HepG2 (cell line): ENCODE measurements around the gene CABLES2. TPM values are rescaled to one million over a fixed set of nuclear protein-coding genes. Genes with fewer than 3 reads are reported as not detected.

Experiments used
- ARNT2 ChIP-seq: sonication (generic); formaldehyde crosslinking; IDR thresholded peaks from 2 replicates; pipeline ENCODE4 v1.8.0; 2022; ENCODE audit warnings: mild to moderate bottlenecking, low read depth, missing genetic modification reagents, moderate library complexity
- ATAD3A ChIP-seq: sonication (generic); formaldehyde crosslinking; IDR thresholded peaks from 2 replicates; pipeline ENCODE4 v1.4.0; 2020; ENCODE audit warnings: missing genetic modification reagents
- FOXA3 ChIP-seq: IDR thresholded peaks from 2 replicates; pipeline ENCODE4 v1.6.1; 2016; ENCODE audit warnings: missing genetic modification reagents, missing compliant biosample characterization
- HOXA9 ChIP-seq: sonication (generic); formaldehyde crosslinking; IDR thresholded peaks from 2 replicates; pipeline ENCODE4 v1.8.1; 2022; ENCODE audit warnings: missing genetic modification reagents, mild to moderate bottlenecking, moderate library complexity, borderline replicate concordance
- JUND ChIP-seq: sonication (generic); formaldehyde crosslinking; IDR thresholded peaks from 2 replicates; pipeline ENCODE4 v1.8.0; 2022; ENCODE audit warnings: mild to moderate bottlenecking, missing genetic modification reagents
- KDM6A ChIP-seq: IDR thresholded peaks from 2 replicates; pipeline ENCODE4 v1.6.1; 2016; ENCODE audit warnings: low read depth
- MAF1 ChIP-seq: sonication (generic); formaldehyde crosslinking; IDR thresholded peaks from 2 replicates; pipeline ENCODE4 v1.5.0; 2020; ENCODE audit warnings: missing genetic modification reagents, borderline replicate concordance
- MAFG ChIP-seq: sonication (generic); formaldehyde crosslinking; IDR thresholded peaks from 2 replicates; pipeline ENCODE4 v1.5.1; 2020; ENCODE audit warnings: mild to moderate bottlenecking, missing genetic modification reagents
- MEIS1 ChIP-seq: sonication (generic); formaldehyde crosslinking; IDR thresholded peaks from 2 replicates; pipeline ENCODE4 v1.9.0; 2021; ENCODE audit warnings: mild to moderate bottlenecking, missing genetic modification reagents, moderate library complexity, borderline replicate concordance
- MEIS2 ChIP-seq: sonication (generic); formaldehyde crosslinking; IDR thresholded peaks from 2 replicates; pipeline ENCODE4 v1.9.0; 2021; ENCODE audit warnings: mild to moderate bottlenecking, missing genetic modification reagents
- PAF1 ChIP-seq: IDR thresholded peaks from 2 replicates; pipeline ENCODE4 v1.6.1; 2016; ENCODE audit warnings: missing genetic modification reagents, missing compliant biosample characterization
- PCBP1 ChIP-seq: fragments of 200-400 bp; formaldehyde crosslinking; IDR thresholded peaks from 2 replicates; pipeline ENCODE4 v1.6.1; 2017; ENCODE audit warnings: mild to moderate bottlenecking, low read depth, low read length, borderline replicate concordance
- RAD21 ChIP-seq: fragments of 450-650 bp; formaldehyde crosslinking; IDR thresholded peaks from 2 replicates; pipeline ENCODE4 v1.5.0; 2020; ENCODE audit warnings: mild to moderate bottlenecking
- RFXANK ChIP-seq: IDR thresholded peaks from 2 replicates; pipeline ENCODE4 v1.6.1; 2016
- SCMH1 ChIP-seq: sonication (generic); formaldehyde crosslinking; IDR thresholded peaks from 2 replicates; pipeline ENCODE4 v1.9.0; 2021; ENCODE audit warnings: missing genetic modification reagents, mild to moderate bottlenecking, borderline replicate concordance
- SMAD9 ChIP-seq: sonication (generic); formaldehyde crosslinking; IDR thresholded peaks from 2 replicates; pipeline ENCODE4 v1.5.1; 2020; ENCODE audit warnings: mild to moderate bottlenecking, missing genetic modification reagents
- SP4 ChIP-seq: sonication (generic); formaldehyde crosslinking; IDR thresholded peaks from 2 replicates; pipeline ENCODE4 v1.8.1; 2023; ENCODE audit warnings: mild to moderate bottlenecking, missing genetic modification reagents
- TBL1XR1 ChIP-seq: fragments of 150-350 bp; IDR thresholded peaks from 2 replicates; pipeline ENCODE4 v1.6.1; 2014; ENCODE audit warnings: borderline replicate concordance, low read length; ENCODE audit not compliant: partially characterized antibody
- ZBTB7A ChIP-seq: sonication (generic); formaldehyde crosslinking; IDR thresholded peaks from 2 replicates; pipeline ENCODE4 v1.8.0; 2022; ENCODE audit warnings: mild to moderate bottlenecking, missing genetic modification reagents
- ZNF138 ChIP-seq: sonication (generic); formaldehyde crosslinking; IDR thresholded peaks from 2 replicates; pipeline ENCODE4 v1.5.0; 2020; ENCODE audit warnings: mild to moderate bottlenecking, low read depth, missing genetic modification reagents
- ZNF607 ChIP-seq: sonication (generic); formaldehyde crosslinking; IDR thresholded peaks from 2 replicates; pipeline ENCODE4 v1.5.1; 2020; ENCODE audit warnings: missing genetic modification reagents, mild to moderate bottlenecking, borderline replicate concordance
- ZNF670 ChIP-seq: sonication (generic); formaldehyde crosslinking; IDR thresholded peaks from 2 replicates; pipeline ENCODE4 v1.8.0; 2022; ENCODE audit warnings: mild to moderate bottlenecking, missing genetic modification reagents, borderline replicate concordance
- ZNF709 ChIP-seq: sonication (generic); formaldehyde crosslinking; IDR thresholded peaks from 2 replicates; pipeline ENCODE4 v1.5.0; 2020; ENCODE audit warnings: mild to moderate bottlenecking, missing genetic modification reagents
- polyA plus RNA-seq, 8 experiments: library from polyadenylated mRNA; depleted of rRNA in 3 of 8; stranded (reverse) in 7 of 8; unstranded in 1 of 8; fragments of >200 nt; fragmentation: Illumina TruSeq in 4 of 8; extraction: Trizol in 4 of 8; gene quantifications; 2 replicates each; pipeline versions ENCODE4 v1.2.1 to v1.2.3, GENCODE V29; 2011 to 2016; ENCODE audit warnings: low read depth in 4 of 8, missing spikeins in 1 of 8, mixed read lengths in 1 of 8; ENCODE audit not compliant: insufficient read depth in 1 of 8
- total RNA-seq, 5 experiments: library from RNA; depleted of rRNA; stranded (reverse); fragments of >200 nt; fragmentation: Illumina TruSeq; extraction: Trizol; gene quantifications; 2 replicates each; pipeline ENCODE4 v1.2.3, GENCODE V29; 2016; ENCODE audit warnings: low read depth in 1 of 5
- TF ChIP-seq, protein P1 (sequence below): sonication (generic); formaldehyde crosslinking; IDR thresholded peaks from 2 replicates; pipeline ENCODE4 v1.5.0; 2020; ENCODE audit warnings: missing genetic modification reagents
- TF ChIP-seq, protein P2 (sequence below): sonication (generic); formaldehyde crosslinking; IDR thresholded peaks from 2 replicates; pipeline ENCODE4 v1.5.0; 2020; ENCODE audit warnings: missing genetic modification reagents, mild to moderate bottlenecking, borderline replicate concordance
- TF ChIP-seq, protein P3 (sequence below): sonication (generic); formaldehyde crosslinking; IDR thresholded peaks from 2 replicates; pipeline ENCODE4 v1.5.1; 2020; ENCODE audit warnings: missing genetic modification reagents, mild to moderate bottlenecking, borderline replicate concordance
- TF ChIP-seq, protein P4 (sequence below): IDR thresholded peaks from 2 replicates; pipeline ENCODE4 v1.6.1; 2016; ENCODE audit warnings: low read depth, borderline replicate concordance

Gene CABLES2
- total and polyA plus RNA-seq, 2 of the 13 experiments (the other 11 are each of a cell fraction or from before 2014, with no cell fraction given) = 5.2 to 9.7 TPM

DNA sequence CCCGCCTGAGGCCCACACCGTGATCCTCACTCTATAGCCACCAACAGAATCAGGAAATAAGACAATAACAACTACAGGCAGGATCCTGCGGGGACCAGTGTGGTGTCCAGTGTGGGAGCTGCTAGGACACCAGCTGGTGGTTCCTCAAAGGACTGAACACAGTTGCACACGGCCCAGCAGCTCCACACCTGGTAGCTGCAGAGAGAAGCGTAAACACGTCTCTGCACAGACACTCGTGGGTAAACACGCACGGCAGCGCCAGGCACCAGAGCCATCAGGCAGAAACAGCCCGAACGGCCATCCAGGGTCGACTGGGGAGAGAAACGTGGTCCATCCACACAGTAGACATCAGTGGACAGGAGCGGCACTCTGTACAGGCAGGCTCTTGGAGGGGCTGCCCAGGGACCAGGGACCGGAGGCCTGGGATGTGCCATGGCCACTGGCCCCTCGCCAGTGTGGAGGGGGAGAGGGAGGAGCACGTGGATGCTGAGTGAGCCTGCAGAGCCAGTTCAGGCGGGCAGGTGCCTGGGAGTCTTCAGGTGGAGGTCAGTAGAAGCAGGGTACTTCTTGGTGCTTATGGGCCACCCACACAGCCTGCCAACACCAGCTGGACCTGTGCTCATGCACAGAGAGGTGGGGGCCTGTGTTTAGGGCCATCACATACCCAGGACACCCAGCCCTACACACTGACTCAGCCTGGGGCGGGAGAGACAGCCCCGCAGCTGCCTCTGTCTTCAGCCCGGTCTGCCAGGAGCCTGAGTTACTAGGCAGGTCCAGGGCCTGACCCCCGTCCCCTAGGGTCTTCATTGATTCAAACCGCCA lies 32.5 kb downstream of the CABLES2 start (continued):
- TF ChIP-seq MEIS1 (CRISPR knock-in tag) = no peak
- TF ChIP-seq JUND (CRISPR knock-in tag) = no peak
- TF ChIP-seq HOXA9 = 0 out of 2 replicates have a peak, but pooled peaks have one; percentile 38
- no peak for TF ChIP-seq ZBTB7A (CRISPR knock-in tag)
- TF ChIP-seq ZNF709 = no peak
- TF ChIP-seq FOXA3 (CRISPR knock-in tag) = 0 out of 2 replicates have a peak, but pooled peaks have one; percentile 23
- TF ChIP-seq PAF1 (CRISPR knock-in tag) = no peak
- TF ChIP-seq MAF1 (CRISPR knock-in tag) = no peak
- no peak for TF ChIP-seq SMAD9 (CRISPR knock-in tag)
- TF ChIP-seq, protein P1, sequence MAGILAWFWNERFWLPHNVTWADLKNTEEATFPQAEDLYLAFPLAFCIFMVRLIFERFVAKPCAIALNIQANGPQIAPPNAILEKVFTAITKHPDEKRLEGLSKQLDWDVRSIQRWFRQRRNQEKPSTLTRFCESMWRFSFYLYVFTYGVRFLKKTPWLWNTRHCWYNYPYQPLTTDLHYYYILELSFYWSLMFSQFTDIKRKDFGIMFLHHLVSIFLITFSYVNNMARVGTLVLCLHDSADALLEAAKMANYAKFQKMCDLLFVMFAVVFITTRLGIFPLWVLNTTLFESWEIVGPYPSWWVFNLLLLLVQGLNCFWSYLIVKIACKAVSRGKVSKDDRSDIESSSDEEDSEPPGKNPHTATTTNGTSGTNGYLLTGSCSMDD (CRISPR knock-in tag) = no peak
- no peak; the same call in 1 of the 2 replicates for TF ChIP-seq ATAD3A (CRISPR knock-in tag)
- TF ChIP-seq MEIS2 (CRISPR knock-in tag) = no peak
- no peak for TF ChIP-seq ZNF607 (CRISPR knock-in tag)
- TF ChIP-seq, protein P2, sequence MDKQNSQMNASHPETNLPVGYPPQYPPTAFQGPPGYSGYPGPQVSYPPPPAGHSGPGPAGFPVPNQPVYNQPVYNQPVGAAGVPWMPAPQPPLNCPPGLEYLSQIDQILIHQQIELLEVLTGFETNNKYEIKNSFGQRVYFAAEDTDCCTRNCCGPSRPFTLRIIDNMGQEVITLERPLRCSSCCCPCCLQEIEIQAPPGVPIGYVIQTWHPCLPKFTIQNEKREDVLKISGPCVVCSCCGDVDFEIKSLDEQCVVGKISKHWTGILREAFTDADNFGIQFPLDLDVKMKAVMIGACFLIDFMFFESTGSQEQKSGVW (CRISPR knock-in tag) = no peak
- TF ChIP-seq SCMH1 (CRISPR knock-in tag) = no peak
- 0 out of 2 replicates have a peak, but pooled peaks have one; percentile 4 for TF ChIP-seq RAD21 (CRISPR knock-in tag)
- TF ChIP-seq ARNT2 (CRISPR knock-in tag) = no peak
- TF ChIP-seq, protein P3, sequence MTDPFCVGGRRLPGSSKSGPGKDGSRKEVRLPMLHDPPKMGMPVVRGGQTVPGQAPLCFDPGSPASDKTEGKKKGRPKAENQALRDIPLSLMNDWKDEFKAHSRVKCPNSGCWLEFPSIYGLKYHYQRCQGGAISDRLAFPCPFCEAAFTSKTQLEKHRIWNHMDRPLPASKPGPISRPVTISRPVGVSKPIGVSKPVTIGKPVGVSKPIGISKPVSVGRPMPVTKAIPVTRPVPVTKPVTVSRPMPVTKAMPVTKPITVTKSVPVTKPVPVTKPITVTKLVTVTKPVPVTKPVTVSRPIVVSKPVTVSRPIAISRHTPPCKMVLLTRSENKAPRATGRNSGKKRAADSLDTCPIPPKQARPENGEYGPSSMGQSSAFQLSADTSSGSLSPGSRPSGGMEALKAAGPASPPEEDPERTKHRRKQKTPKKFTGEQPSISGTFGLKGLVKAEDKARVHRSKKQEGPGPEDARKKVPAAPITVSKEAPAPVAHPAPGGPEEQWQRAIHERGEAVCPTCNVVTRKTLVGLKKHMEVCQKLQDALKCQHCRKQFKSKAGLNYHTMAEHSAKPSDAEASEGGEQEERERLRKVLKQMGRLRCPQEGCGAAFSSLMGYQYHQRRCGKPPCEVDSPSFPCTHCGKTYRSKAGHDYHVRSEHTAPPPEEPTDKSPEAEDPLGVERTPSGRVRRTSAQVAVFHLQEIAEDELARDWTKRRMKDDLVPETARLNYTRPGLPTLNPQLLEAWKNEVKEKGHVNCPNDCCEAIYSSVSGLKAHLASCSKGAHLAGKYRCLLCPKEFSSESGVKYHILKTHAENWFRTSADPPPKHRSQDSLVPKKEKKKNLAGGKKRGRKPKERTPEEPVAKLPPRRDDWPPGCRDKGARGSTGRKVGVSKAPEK (CRISPR knock-in tag) = no peak
- TF ChIP-seq ZNF138 = no peak
- no peak for TF ChIP-seq KDM6A
- TF ChIP-seq, protein P4, sequence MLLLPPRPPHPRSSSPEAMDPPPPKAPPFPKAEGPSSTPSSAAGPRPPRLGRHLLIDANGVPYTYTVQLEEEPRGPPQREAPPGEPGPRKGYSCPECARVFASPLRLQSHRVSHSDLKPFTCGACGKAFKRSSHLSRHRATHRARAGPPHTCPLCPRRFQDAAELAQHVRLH = no peak
- TF ChIP-seq MAFG = no peak
- TF ChIP-seq SP4 (CRISPR knock-in tag) = no peak
- no peak for TF ChIP-seq TBL1XR1
- TF ChIP-seq ZNF670 (CRISPR knock-in tag) = no peak
- no peak for TF ChIP-seq PCBP1
- TF ChIP-seq RFXANK (CRISPR knock-in tag) = no peak
